HG03558 (cell line): ENCODE data around the gene STRADA.

Experiments used
- ATAC-seq: cut with Tn5 transposase; IDR thresholded peaks from one replicate; pipeline ENCODE4 v1.9.1; 2021; ENCODE audit warnings: moderate number of reproducible peaks; ENCODE audit not compliant: unreplicated experiment; ENCODE audit errors: extremely low read depth

STRADA gene

GRCh38 chr17:63702721-63703015 is 38.9 kb downstream of the STRADA start:
- ATAC-seq = no peak

- no peak for ATAC-seq
Observed at GRCh38 chr17:63701868-63702720, 39.5 kb downstream of the STRADA start.

- ATAC-seq = no peak
Observed at GRCh38 chr17:63701456-63701820, 40.2 kb downstream of the STRADA start.

- ATAC-seq = no peak
Observed at GRCh38 chr17:63700528-63701455, 40.8 kb downstream of the STRADA start.

- no peak for ATAC-seq
Observed at GRCh38 chr17:63699638-63700527, 41.7 kb downstream of the STRADA start, which contains the start of gene LIMD2. Gene LIMD2 (minus strand): TSS chr17:63700125. CDS start chr17:63699298, 827 bp downstream.

GRCh38 chr17:63698886-63699637 is 42.5 kb downstream of the STRADA start:
- no peak for ATAC-seq

- no peak for ATAC-seq
Observed at GRCh38 chr17:63698381-63698885, 43.2 kb downstream of the STRADA start.

- no peak for ATAC-seq
Observed at GRCh38 chr17:63697341-63698286, 44.0 kb downstream of the STRADA start.

- no peak for ATAC-seq
Observed at GRCh38 chr17:63696381-63696961, 45.1 kb downstream of the STRADA start.

GRCh38 chr17:63695889-63696288 is 45.7 kb downstream of the STRADA start:
- no peak for ATAC-seq

- ATAC-seq = no peak
Observed at GRCh38 chr17:63694950-63695773, 46.4 kb downstream of the STRADA start.

- ATAC-seq = no peak
Observed at GRCh38 chr17:63694229-63694949, 47.2 kb downstream of the STRADA start.

- no peak for ATAC-seq
Observed at GRCh38 chr17:63693411-63694113, 48.0 kb downstream of the STRADA start.

GRCh38 chr17:63692195-63692816 is 49.3 kb downstream of the STRADA start:
- no peak for ATAC-seq

GRCh38 chr17:63689479-63689878 is 52.1 kb downstream of the STRADA start:
- no peak for ATAC-seq
